Spleen (tissue), 7 donors: ENCODE measurements around the gene SPATA22.

Source experiments
- POLR2A ChIP-seq, 3 donors: fragments of 450-650 bp; IDR thresholded peaks; one replicate each; pipeline ENCODE4 v1.5.1; 2017; ENCODE audit warnings: antibody characterized with exemption in 3 of 3, mild to moderate bottlenecking in 1 of 3
- POLR2AphosphoS5 ChIP-seq, 3 donors: sonication (generic); formaldehyde crosslinking; IDR thresholded peaks; one replicate each; pipeline ENCODE4 v1.5.1; 2017; ENCODE audit warnings: antibody characterized with exemption in 3 of 3
- TF ChIP-seq, protein P1 (sequence below), 11 experiments: fragments of 200-600 bp in 7 of 11; fragments of 450-650 bp in 4 of 11; sonication (generic) in 4 of 11; IDR thresholded peaks in 8 of 11; conservative IDR thresholded peaks in 3 of 11; 1 replicate in 7 of 11; 2 replicates in 4 of 11; pipeline versions ENCODE4 v1.4.0 to v1.8.0; 2016 to 2021; ENCODE audit warnings: antibody characterized with exemption in 11 of 11, inconsistent platforms in 4 of 11, mild to moderate bottlenecking in 1 of 11
- donor health status: DM: no; HTN: no; CAD: no; lungs with moderate emphysema.
- donor health status: DM: no; HTN: no; CAD: no.
- donor health status: DM: no; HTN: no; CAD: no.

DNA sequence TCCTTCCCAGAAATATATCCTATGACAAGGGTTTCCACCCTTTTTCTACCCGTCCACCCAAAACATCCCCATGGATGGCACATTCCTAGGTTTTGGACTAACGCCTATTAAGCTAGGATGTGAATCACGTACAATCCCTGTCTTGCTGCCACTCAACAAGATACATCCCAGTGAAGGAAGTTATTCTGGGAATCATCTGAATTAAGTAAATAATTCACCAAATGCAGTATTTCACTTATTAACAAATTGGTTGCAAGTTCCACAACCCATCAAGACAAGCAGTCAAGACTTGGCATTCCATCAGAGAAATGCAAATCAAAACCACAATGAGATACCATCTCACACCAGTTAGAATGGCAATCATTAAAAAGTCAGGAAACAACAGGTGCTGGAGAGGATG lies 36.2 kb upstream of the SPATA22 start:
- TF ChIP-seq POLR2AphosphoS5 (IDR thresholded peaks at IDR 0.05) (no peak), POLR2A (IDR thresholded peaks at IDR 0.05) (no peak)
- TF ChIP-seq, protein P1, sequence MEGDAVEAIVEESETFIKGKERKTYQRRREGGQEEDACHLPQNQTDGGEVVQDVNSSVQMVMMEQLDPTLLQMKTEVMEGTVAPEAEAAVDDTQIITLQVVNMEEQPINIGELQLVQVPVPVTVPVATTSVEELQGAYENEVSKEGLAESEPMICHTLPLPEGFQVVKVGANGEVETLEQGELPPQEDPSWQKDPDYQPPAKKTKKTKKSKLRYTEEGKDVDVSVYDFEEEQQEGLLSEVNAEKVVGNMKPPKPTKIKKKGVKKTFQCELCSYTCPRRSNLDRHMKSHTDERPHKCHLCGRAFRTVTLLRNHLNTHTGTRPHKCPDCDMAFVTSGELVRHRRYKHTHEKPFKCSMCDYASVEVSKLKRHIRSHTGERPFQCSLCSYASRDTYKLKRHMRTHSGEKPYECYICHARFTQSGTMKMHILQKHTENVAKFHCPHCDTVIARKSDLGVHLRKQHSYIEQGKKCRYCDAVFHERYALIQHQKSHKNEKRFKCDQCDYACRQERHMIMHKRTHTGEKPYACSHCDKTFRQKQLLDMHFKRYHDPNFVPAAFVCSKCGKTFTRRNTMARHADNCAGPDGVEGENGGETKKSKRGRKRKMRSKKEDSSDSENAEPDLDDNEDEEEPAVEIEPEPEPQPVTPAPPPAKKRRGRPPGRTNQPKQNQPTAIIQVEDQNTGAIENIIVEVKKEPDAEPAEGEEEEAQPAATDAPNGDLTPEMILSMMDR (IDR thresholded peaks at IDR 0.05 in 8 of 11, conservative IDR thresholded peaks at IDR 0.05 in 3 of 11): no peak
